Amygdala (tissue), 56 donors: ENCODE measurements around the gene STAM2.
"Not testable (repeated sequence)": the region's sequence is repeated elsewhere in the genome, so short reads cannot be mapped to it uniquely, and the experiment has no call there.

Source experiments
- DNase-seq, 56 donors: peaks; one replicate each; lab custom pipeline; 2025; lab: John Stamatoyannopoulos, UW

STAM2 gene

DNA sequence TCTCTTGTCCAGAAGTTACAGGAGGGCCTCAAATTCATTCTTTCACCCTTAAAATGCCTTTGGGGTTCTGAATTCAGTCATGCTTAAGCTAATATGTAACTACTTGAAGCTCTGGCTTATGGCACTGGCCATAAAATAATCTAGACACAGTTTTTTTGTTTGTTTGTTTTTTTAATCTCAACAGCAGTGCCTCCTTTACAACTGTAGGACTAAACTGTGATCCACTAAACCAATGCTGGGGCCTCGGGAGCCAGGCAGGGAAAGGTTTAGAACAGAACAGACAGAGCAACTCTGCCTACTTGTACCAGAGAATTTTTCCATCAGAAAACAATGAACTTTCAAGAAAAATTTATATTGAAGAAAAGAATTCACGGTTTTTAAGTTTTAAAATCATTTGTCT is 1.7 kb downstream of the STAM2 start:
- no peak for DNase-seq

DNA sequence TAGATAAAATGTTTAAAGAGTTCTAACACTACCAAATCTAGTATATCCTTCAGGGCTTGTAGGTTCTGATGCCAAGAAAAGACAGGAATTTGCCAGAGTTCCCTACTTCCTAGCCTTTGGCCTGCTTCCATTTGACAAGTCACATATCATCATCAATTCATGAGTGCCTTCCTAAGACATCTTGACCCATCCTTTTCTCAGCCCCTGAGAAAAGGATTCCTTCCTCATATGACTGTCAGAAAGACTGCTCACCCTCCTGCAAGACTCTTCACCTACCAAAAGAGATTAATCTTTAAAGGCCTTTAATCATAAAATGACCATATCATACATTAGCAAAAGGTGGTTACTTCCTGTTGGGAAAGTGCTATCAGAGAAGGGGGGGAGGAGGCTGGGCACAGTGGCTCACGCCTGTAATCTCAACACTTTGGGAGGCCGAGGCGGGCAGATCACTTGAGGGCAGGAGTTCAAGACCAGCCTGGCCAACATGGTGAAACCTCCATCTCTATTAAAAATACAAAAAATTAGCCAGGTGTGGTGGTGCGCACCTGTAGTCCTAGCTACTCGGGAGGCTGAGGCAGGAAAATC is 3.3 kb downstream of the STAM2 start:
- DNase-seq: not testable (repeated sequence)

DNA sequence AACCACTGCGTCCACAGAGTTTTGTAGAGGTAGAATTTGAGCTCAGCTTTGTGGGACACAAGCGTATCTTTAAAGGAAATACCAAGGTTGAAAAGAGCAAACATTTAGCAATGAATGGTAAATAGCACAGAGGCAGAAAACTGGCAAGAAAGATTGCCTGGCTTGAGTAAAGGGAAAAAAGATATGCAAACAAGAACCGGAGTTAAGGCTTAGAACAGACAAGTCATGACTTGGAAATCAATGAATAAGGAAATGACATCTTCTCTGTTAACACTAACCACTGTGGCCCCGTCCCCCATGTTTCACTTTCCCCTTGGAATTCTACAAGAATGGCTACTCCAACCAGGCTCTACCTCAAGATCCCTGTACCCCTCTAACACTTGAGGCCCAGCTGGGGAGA is 3.8 kb downstream of the STAM2 start:
- no peak for DNase-seq

DNA sequence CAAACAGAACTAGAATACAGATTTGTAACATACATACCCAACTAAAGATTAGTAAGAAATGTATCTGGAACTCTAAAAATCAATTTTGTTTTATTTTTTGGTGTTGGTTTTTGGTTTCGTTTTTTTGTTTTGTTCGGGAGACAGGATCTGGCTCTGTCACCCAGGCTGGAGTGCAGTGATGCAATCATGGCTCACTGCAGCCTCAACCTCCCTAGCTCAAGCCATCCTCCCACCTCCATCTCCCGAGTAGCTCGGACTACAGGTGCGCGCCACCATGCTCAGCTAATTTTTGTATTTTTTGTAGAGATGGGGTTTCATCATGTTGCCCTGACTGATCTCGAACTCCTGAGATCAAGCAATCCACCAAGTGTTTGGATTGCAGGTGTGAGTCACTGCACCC is 6.4 kb downstream of the STAM2 start:
- DNase-seq: not testable (repeated sequence)

DNA sequence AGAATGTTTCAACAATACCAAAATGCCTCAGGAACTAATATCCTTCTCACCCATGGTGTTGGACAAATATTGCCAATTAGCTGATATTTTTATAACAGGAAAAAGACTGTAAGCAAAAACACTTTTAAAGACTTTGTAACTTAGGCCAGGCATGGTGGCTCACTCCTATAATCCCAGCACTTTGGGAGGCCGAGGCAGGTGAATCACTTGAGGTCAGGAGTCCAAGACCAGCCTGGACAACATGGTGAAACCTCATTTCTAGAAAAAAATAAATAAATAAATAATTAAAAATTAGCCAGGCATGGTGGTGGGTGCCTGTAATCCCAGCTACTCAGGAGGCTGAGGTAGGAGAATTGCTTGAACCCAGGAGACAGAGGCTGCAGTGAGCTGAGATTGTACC is 8.1 kb downstream of the STAM2 start:
- DNase-seq: not testable (repeated sequence)

DNA sequence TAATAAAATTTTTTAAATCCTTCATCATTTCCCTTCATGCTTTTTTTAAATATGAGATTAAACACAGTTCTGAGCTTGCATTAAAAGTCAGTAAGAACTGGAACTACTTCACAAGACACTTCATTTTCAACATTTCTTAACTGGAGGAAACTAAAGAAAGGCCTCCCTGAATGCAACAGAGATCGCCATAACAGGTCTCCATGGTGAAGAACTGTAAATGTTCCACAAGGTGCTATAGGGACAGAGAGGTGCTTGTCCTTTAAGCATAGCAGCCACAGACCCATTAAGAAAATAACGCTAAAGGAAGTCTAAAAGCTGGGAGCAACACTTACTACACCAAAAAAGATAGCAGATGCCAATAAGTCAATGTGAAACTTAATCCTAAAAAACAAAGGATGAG is 8.5 kb downstream of the STAM2 start:
- no peak for DNase-seq

DNA sequence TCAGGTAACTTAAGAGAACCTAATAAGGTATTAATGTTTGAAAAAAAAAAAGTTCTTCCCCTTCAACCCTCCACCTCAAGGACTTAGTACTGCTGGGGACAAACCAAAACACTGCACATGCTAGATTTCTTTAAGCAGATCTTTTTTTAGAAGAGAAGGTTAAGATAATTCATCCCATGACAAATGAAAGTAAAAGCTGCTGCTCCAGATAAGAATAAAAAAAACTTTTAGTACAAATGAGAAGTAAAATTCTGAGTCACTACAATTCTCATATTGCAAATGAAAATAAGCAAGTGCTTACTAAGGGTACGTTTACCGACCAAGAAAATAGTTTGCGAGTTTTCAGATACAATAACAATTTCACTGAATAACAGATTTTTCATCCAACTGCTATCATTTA is 8.9 kb downstream of the STAM2 start:
- no peak for DNase-seq

DNA sequence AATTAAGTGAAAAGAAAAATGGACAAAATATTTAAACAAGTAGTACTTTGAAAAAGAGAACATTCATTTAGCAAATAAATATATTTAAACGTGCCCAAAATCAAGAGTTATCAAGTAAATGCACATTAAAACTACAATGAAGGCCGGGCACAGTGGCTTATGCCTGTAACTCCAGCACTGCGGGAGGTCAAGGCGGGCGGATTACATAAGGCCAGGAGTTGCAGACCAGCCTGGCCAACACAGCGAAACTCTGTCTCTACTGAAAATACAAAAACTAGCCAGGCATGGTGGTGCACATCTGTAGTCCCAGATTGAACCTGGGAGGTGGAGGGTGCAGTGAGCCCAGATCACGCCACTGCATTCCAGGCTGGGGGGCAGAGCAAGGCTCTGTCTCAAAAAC is 9.8 kb downstream of the STAM2 start:
- no peak for DNase-seq

DNA sequence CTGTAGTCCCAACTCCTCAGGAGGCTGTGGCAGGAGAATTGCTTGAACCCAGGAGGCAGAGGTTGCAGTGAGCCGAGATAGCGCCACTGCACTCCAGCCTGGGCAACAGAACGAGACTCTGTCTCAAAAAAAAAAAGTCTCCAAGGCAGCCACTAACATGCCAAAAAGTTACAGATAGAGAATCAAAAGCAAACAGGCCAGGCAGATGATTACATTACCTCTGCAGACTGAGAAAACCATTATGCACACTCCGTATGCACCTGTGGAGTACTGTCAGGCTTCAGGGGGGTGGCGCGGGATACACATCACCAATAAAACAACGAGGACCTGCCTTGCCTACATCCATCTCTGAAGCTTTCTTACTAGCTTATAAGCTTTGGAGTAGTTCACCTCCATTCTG is 10.3 kb downstream of the STAM2 start:
- DNase-seq: no peak

DNA sequence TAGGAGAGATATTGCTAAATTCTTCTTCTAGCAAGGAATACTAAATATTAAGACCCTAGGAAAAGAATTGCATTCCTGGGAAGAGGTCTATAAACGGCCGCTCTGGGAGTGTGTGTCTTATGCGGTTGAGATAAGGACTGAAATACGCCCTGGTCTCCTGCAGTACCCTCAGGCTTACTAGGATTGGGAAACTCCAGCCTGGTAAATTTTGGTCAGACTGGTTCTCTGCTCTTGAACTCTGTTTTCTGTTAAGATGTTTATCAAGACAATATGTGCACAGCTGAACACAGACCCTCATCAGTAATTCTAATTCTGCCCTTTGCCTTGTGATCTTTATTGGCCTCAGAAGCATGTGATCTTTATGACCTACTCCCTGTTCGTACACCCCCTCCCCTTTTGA is 11.9 kb downstream of the STAM2 start:
- not testable (repeated sequence) for DNase-seq

DNA sequence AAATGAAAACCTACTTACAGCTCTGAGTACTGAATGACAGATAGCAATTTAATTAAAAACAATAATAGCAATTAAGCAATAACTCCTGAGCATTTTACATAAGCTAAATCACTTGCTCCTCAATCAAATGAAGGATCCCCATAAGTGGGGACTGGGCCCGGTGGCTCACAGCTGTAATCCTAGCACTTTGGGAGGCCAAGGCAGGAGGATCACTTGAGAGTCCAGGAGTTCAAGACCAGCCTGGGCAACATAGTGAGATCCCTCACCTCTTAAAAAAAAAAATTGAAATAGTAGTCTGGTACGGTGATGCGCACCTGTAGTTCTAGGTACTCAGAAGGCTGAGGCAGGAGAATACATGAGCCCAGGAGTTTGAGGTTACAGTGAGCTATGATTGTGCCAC is 13.4 kb downstream of the STAM2 start:
- no peak for DNase-seq

DNA sequence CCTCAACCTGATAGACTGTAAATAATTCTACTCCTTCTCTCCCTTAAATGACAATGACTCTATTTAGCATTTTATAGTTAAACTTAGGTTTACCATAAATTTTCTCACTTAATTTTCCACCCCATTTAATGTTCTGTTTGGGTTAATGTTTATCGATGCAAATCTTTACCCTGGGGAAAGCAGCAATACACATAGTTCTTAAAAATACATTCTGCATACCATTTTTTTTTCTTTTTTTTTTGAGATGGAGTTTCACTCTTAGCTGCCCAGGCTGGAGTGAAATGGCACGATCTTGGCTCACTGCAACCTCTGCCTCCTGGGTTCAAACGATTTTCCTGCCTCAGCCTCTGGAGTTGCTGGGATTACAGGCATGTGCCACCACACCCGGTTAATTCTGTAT is 14.0 kb downstream of the STAM2 start:
- no peak for DNase-seq

DNA sequence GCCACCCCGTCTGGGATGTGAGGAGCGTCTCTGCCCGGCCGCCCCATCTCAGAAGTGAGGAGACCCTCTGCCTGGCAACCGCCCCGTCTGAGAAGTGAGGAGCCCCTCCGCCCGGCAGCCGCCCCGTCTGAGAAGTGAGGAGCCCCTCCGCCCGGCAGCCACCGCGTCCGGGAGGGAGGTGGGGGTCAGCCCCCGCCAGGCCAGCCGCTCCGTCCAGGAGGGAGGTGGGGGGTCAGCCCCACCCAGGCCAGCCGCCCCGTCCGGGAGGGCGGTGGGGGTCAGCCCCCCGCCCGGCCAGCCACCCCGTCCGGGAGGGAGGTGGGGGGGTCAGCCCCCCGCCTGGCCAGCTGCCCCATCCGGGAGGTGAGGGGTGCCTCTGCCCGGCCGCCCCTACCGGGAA is 15.2 kb downstream of the STAM2 start:
- DNase-seq: not testable (repeated sequence)

DNA sequence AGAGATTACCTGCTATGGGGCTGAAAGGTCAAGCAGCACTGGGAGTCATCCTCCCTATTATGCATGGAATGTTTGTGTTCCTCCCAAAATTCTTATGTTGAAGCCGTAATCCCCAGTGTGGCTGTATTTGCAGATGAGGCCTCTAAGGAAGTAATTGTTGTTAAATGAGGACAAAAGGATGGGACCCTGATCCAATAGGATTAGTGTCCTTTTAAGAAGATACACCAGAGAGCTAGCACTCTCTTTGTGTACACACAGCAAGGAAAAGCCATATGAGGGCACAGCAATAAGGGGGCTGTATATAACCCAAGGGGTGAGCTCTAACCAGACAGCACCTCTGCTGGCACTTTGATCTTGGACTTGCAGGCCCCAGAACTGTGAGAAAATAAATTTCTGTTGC is 18.3 kb downstream of the STAM2 start:
- no peak for DNase-seq

DNA sequence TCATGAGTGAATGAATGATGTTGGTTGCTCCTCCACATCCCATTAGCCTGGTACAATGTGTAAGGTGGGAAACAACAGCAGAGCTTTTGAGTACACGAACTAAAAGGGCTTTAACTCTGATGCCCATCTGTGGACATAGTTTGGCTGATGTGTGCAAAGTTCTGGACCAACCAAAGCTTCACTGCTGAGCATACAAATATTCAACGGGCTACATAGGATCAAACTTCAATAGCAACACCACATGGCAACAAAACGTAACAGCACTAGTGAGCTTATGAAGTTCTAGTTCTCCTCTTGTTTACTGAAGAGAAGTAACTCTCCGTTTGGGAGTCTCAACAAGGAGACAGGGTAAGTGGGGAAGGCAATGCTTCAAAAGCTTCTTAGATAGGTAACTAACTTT is 20.4 kb downstream of the STAM2 start:
- no peak for DNase-seq

DNA sequence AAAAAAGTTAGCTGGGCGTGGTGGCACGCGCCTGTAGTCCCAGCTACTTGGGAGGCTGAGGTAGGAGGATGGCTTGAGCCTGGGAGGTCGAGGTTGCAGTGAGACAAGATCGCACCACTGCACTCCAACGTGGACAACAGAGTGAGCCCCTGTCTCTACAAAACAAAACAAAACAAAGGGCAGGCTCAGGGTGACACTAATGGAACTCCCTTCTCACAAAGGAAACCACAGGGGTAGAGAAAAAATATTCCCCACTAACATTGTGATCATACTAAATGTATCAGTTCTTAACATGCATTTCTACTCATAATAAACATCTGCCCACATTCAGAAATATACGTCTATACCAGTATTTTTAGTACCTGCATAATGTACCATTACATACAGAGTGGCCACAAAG is 21.1 kb downstream of the STAM2 start:
- DNase-seq: no peak

DNA sequence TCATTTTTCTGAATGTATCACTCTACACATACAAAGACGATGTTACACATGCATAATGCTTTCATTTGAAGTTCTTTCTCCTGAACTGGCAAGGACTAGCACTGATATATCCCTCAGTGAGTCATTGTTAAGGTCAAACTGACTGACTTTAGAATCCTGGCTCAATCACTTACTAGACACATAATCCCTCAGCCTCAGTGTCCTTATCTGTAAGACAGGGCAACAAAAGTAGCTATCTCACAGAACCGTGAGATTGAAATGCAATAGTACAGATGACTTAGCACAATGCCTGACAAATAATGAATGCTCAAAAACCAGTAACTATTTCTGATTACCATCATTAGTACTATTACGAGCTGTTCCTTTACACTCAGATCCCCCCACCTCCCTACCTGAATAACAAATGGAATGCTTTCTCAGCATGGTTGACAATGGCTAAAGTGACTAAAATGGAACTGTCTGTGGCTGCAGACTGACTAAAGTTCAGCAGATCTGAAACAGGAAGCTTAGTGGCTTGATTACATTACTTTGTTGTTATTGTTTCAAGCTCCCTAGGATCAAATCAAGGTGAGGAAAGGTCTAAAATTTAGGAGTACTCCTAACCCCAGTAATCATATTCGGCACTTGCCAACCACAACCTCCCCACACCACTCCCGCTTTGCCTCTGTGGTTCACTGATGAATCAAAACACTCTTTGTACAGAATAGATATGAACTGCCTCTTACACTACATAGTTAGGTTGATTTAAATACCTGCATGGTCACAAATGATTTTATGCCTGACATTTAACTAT is 40.9 kb downstream of the STAM2 start:
- DNase-seq: no peak

DNA sequence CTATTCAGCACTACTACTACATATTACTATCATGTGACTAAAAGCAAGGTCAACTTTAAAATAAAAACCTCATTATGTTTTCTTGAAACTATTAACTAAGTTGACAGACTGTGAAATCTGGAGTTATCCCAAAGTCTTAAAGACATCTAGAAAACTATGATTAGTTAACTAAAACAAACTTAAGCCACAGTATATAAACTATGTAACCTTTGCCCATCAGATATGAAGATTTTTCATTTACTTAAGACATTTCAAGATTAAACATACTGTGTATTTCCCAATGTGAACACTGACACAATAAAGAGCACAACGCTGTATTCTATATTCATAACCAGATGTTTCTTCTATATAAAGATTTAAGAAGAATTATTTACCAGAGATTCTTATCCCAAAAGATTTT is 43.3 kb downstream of the STAM2 start:
- DNase-seq: no peak

DNA sequence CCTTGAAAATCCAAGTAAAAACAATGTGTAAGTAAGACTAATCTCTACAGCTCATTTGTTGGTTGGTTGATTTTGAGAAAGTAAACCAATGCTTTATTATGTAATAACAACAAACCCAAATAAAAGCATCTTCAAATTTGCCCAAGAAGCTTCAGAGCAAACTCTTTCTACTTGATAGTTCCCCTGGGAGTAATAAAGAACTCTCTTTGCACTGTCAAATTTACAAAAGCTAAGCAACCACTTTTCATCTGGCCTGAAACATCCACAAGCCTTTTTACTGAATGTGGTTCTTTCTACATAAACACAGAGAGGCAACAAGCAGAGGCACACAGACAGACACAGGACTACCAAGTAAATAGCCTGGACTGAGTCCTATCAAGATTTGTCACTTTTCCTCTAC is 47.9 kb downstream of the STAM2 start:
- DNase-seq: no peak

DNA sequence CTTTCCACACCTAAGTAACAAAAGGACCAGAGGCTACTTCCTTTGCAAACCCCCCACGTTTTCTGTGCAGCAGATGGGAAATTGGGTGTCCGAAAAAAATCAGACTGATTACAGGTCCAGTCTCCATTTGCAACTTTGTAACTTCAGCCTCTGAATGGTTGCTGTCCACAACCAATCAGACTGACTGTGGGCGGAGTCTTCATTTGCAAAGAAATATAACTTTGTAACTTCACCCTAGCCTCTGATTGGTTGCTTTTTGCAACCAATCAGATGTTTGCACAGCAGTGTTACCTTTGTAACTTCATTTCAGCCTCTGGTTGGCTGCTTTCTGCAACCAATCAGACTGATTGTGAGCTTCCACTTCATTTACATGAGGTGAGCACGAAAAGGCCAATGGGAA is 48.9 kb downstream of the STAM2 start:
- peak in 1 of 56 donors; percentile 28 for DNase-seq

DNA sequence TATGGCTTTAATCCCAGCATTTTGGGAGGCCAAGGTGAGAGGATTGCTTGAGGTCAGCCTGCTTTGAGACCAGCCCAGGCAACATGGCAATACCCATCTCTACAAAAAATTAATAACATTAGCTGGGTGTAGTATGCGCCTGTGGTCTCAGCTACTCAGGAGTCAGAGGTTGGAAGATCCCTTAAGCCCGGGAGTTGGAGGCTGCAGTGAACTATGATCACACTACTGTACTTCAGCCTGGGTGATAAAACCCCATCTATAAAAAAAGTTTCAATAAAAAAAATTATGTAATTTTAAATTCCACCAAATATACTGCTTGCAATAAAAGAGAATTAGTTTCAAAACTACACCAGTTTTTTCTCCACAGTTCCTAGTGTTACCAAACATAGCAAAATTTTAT is 53.4 kb downstream of the STAM2 start:
- no peak for DNase-seq

DNA sequence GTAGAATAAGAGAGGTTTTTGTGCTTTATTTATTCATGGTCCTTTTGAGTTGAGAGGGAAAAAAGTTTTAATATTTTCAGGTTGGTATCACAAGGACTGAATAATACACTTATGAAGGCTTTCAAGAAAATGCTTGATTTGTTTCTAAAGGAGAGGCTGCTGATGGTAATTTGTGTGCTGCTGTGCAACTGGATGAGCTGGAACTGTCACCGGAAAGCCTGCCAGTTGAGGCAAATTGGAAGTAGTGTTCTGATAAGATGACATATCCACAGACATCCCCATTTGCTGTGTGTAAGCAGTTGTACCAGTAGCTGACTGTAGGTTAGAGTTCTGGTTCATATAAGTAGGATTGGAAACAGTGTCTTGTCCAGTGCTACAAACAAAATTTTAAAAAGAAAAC is 55.1 kb downstream of the STAM2 start:
- no peak for DNase-seq

DNA sequence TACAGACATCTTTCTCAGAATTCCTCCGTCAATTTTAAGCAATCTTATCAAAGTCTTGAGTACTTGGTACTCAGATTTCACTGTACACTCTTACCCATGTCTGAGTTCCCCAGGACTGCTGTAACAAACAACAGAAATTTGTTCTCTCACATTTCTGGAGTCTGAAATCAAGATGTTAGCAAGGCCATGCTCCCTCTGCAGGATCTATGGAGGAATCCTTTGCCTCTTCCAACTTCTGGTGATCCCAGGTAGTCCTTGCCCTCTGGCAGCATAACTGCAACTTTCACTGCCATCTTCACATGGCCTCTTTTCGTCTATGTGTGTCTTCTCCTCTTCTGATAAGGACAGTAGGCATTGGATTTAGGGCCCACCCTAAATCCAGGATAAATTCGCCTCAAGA is 59.6 kb downstream of the STAM2 start:
- no peak for DNase-seq
